ENCODE measurements around the gene CDC25B. TPM values are rescaled to one million over a fixed set of nuclear protein-coding genes. Genes with fewer than 3 reads are reported as not detected.

Gene CDC25B
- total RNA-seq, 1 donor from 2014 or later = 29.4 TPM

- no peaks in the 10 kb centered on the region for H3K9me3 Mint-ChIP-seq
- H3K36me3 Mint-ChIP-seq = no peaks in the 10 kb centered on the region
- H3K27me3 Mint-ChIP-seq (ENCODE audit: low read depth) = peaks cover 60% of the 10 kb centered on the region
- no peak overlapping the region for H3K27ac Mint-ChIP-seq
- no peak for TF ChIP-seq CTCF (IDR thresholded peaks at IDR 0.05; ENCODE audit: unreplicated experiment)
- DNase-seq (ENCODE audit: low spot score in 2 of 2, unreplicated experiment in 2 of 2) = no peak
- no peak overlapping the region for H3K4me3 Mint-ChIP-seq
- H3K4me1 Mint-ChIP-seq = peaks cover 4% of the 10 kb centered on the region
Observed at GRCh38 chr20:3751305-3751674, 44.8 kb upstream of the CDC25B start.

DNA sequence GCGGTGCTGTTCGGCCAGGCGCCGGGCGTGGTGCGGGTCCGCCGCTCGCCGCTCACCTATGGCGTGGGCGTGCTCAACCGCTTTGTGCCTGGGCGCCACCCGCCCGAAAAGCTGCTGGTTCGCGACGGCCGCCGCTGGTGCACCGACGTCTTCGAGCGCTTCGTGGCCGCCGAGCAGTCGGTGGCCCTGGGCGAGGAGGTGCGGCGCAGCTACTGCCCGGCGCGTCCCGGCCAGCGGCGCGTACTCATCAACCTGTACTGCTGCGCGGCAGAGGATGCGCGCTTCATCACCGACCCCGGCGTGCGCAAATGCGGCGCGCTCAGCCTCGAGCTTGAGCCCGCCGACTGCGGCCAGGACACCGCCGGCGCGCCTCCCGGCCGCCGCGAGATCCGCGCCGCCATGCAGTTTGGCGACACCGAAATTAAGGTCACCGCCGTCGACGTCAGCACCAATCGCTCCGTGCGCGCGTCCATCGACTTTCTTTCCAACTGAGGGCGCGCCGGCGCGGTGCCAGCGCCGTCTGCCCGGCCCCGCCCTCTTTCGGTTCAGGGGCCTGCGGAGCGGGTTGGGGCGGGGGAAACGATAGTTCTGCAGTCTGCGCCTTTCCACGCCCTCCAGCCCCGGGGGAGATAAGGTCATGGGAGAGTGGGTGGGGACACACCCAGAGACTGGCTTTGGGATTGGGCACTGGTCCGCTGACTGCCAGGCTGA, 44.3 kb upstream of the CDC25B start:
- H3K9me3 Mint-ChIP-seq = no peaks in the 10 kb centered on the region
- H3K27me3 Mint-ChIP-seq (ENCODE audit: low read depth) = peaks cover 55% of the 10 kb centered on the region
- no peak for TF ChIP-seq CTCF (IDR thresholded peaks at IDR 0.05; ENCODE audit: unreplicated experiment)
- no peaks in the 10 kb centered on the region for H3K36me3 Mint-ChIP-seq
- H3K4me3 Mint-ChIP-seq = peak overlapping the region; percentile 22
- no peak overlapping the region for H3K27ac Mint-ChIP-seq
- DNase-seq (ENCODE audit: low spot score in 2 of 2, unreplicated experiment in 2 of 2) = no peak
- H3K4me1 Mint-ChIP-seq = peaks cover 4% of the 10 kb centered on the region

- no peak for DNase-seq (ENCODE audit: low spot score in 2 of 2, unreplicated experiment in 2 of 2)
- no peak for TF ChIP-seq CTCF (IDR thresholded peaks at IDR 0.05; ENCODE audit: unreplicated experiment)
- H3K4me3 Mint-ChIP-seq = peak overlapping the region; percentile 31
- H3K4me1 Mint-ChIP-seq = peaks cover 4% of the 10 kb centered on the region
- H3K36me3 Mint-ChIP-seq = peaks cover 2% of the 10 kb centered on the region
- H3K27me3 Mint-ChIP-seq (ENCODE audit: low read depth) = peaks cover 50% of the 10 kb centered on the region
- no peak overlapping the region for H3K27ac Mint-ChIP-seq
- H3K9me3 Mint-ChIP-seq = no peaks in the 10 kb centered on the region
Observed at GRCh38 chr20:3752386-3752759, 43.7 kb upstream of the CDC25B start.

DNA sequence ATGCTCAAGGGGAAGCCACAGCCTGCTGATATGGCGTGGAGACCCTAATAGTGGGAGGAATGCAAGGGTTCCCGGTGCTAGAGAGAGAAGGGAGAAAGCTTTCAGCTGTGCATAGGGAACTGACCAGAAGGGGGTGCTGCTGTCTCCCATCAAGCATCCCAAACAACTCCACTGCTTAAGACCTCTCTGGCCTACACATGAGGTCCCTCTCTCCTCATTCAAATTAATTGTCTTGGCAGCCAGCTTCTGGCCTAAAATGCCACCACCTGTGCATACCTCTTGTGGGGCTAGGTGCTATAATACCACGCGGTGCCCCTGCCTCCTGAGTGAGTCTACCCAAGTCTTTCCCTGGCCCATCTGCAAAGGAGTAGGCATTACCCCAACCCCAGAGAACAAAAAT, 43.0 kb upstream of the CDC25B start:
- Mint-ChIP-seq H3K4me1 (peaks cover 4% of the 10 kb centered on the region), H3K27ac (no peak overlapping the region), H3K27me3 (ENCODE audit: low read depth) (peaks cover 42% of the 10 kb centered on the region), H3K9me3 (no peaks in the 10 kb centered on the region), H3K36me3 (peaks cover 4% of the 10 kb centered on the region), H3K4me3 (no peak overlapping the region)
- DNase-seq (ENCODE audit: low spot score in 2 of 2, unreplicated experiment in 2 of 2) = peak in 1 of 2 experiments; percentile 60
- TF ChIP-seq CTCF (IDR thresholded peaks at IDR 0.05; ENCODE audit: unreplicated experiment) = peak; percentile 39

DNA sequence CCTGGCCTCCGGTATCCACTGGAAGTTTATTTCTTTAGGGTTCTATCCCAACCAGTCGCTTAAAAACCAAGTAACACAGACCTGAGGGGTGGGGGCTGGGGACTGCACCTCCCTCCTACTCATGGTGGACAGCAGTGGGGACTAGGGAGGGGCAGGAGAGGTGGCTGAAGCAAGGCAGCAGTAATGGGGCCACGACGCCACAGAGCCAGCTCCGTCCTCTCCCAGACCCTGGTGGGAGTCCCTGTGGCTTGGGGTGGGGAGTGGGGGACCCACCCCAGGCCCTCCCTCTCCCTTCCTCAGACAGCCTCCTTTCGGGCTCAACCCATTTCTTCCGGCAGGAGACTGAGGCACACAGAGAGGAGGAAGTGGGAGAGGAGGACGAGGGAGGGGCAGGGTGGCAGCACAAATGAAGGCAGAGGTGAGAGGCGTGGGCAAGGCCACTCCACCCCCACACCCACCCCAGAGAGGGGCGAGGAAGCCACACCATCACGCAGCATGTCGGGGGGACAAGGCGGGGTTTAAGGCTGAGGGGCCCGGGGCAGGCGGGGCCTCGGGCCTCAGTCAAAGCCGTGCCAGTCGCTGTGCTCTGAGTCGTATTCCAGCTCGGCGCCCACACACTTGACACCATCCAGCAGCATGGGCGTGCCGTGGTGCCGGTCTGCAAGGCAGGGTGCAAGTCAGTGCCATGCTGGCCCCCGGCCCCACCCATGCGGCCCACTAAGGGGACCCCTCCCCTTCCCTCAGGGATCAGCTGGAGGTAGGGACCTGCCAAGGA, 42.4 kb upstream of the CDC25B start:
- no peak for DNase-seq (ENCODE audit: low spot score in 2 of 2, unreplicated experiment in 2 of 2)
- Mint-ChIP-seq H3K4me1 (peaks cover 4% of the 10 kb centered on the region), H3K4me3 (no peak overlapping the region), H3K36me3 (peaks cover 6% of the 10 kb centered on the region), H3K27ac (no peak overlapping the region), H3K27me3 (ENCODE audit: low read depth) (peaks cover 36% of the 10 kb centered on the region), H3K9me3 (no peaks in the 10 kb centered on the region)
- no peak for TF ChIP-seq CTCF (IDR thresholded peaks at IDR 0.05; ENCODE audit: unreplicated experiment)

Measured in mesothelial cell of epicardium (in vitro differentiated cells).